Measurements from ENCODE around the gene DPP4.
"Not testable (repeated sequence)": the region's sequence is repeated elsewhere in the genome, so short reads cannot be mapped to it uniquely, and the experiment has no call there.

The DPP4 gene

GRCh38 chr2:161962160-161962559 lies 111.9 kb downstream of the DPP4 start:
- DNase-seq (ENCODE audit: low read depth in 2 of 2): no peak

GRCh38 chr2:161961061-161961460 lies 113.0 kb downstream of the DPP4 start:
- DNase-seq (ENCODE audit: low read depth in 2 of 2): no peak

- DNase-seq (ENCODE audit: low read depth in 2 of 2): no peak
Observed at GRCh38 chr2:161956738-161957137, 117.3 kb downstream of the DPP4 start.

- no peak for DNase-seq (ENCODE audit: low read depth in 2 of 2)
Observed at GRCh38 chr2:161955211-161955610, 118.8 kb downstream of the DPP4 start.

- no peak for DNase-seq (ENCODE audit: low read depth in 2 of 2)
Observed at GRCh38 chr2:161954103-161954502, 119.9 kb downstream of the DPP4 start.

GRCh38 chr2:161953367-161953766 lies 120.6 kb downstream of the DPP4 start:
- not testable (repeated sequence) for DNase-seq (ENCODE audit: low read depth in 2 of 2)

GRCh38 chr2:161952783-161953191 lies 121.2 kb downstream of the DPP4 start:
- no peak for DNase-seq (ENCODE audit: low read depth in 2 of 2)

- no peak for DNase-seq (ENCODE audit: low read depth in 2 of 2)
Observed at GRCh38 chr2:161947836-161948235, 126.2 kb downstream of the DPP4 start.

GRCh38 chr2:161947406-161947805 lies 126.6 kb downstream of the DPP4 start:
- DNase-seq (ENCODE audit: low read depth in 2 of 2): no peak

- DNase-seq (ENCODE audit: low read depth in 2 of 2): no peak
Observed at GRCh38 chr2:161946489-161947107, 127.4 kb downstream of the DPP4 start.

- DNase-seq (ENCODE audit: low read depth in 2 of 2): no peak
Observed at GRCh38 chr2:161943011-161943410, 131.0 kb downstream of the DPP4 start.
